NT2/D1 (cell line): ENCODE measurements around the gene GARNL3.

ENCODE experiments used
- YY1 ChIP-seq: IDR thresholded peaks from 2 replicates; pipeline ENCODE4 v1.6.1; 2011; ENCODE audit not compliant: insufficient read length, insufficient read depth
- ZNF274 ChIP-seq: IDR thresholded peaks from 2 replicates; pipeline ENCODE4 v1.6.1; 2011; ENCODE audit warnings: mild to moderate bottlenecking, low read depth, low read length

GRCh38 chr9:127273326-127273725, 8.8 kb downstream of the GARNL3 start:
- TF ChIP-seq ZNF274 (no peak), YY1 (no peak)
